ENCODE results near the gene PTPRG. TPM values are rescaled to one million over a fixed set of nuclear protein-coding genes. Genes with fewer than 3 reads are reported as not detected.

The PTPRG gene
- total RNA-seq, 1 experiment from 2014 or later = 0.74 TPM

DNA sequence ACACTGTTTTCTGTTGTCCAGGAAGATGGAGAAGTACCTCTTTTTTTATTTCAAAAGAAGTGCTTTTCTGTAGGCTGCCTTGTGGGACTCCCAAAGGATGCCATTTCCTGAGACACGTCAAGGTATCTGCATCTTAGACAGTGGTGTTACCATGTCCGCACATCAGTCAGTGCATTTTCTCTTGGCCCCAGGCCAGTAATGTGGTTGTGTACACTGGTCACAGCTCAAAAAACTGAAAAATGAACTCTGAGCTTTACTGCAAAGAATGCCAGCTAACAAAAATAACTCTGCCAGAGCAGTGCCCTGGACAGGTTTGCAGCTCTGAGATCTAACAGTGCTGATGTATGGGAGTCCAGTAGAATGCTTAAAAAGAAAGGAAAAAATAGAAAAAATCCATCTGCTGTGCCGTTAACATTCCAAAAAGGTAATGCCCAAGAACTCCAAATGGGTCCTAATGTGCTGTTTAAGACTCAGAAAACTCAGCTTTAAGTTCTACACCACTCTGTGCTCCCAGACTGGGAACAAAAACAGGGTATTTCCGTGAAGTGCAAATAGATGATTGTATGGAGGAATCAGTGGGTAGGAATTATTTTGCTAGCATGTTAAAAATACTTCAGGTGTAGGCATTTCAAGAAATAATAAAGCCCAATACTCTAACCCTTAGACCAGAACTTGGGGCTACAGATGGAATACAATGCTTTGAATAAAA, 496.1 kb downstream of the PTPRG start:
- intact Hi-C loops (cut with micrococcal nuclease; ENCODE audit: unreplicated experiment) = no loop called here
- in situ Hi-C loops (cut with HindIII; ENCODE audit: low pct_unique_long_range_greater_than_20kb, low sequenced_read_pairs) = no loop called here
- H3K4me1 ChIP-seq (ENCODE audit: control insufficient read depth, insufficient read depth, low read length) = no peaks in the 10 kb centered on the region
- no peaks in the 10 kb centered on the region for H3K27me3 ChIP-seq (ENCODE audit: control insufficient read depth, insufficient read depth, low read length)
- no peaks in the 10 kb centered on the region for H3K9me3 ChIP-seq (ENCODE audit: control insufficient read depth, insufficient read depth, low read depth, low read length)
- POLR2A ChIA-PET = no interaction called here
- CTCF ChIA-PET = no interaction called here
- DNase-seq (ENCODE audit: low read depth, low spot score) (no peak), ATAC-seq (no peak)
- TF ChIP-seq CTCF (IDR thresholded peaks at IDR 0.05) (no peak), REST (IDR thresholded peaks at IDR 0.05; ENCODE audit: insufficient read depth in 1 of 2, low read depth in 2 of 2, low read length in 1 of 2) (no peak), POLR2AphosphoS5 (IDR thresholded peaks at IDR 0.05; ENCODE audit: low read depth, low read length) (no peak), TCF7L2 (IDR thresholded peaks at IDR 0.05; ENCODE audit: low read depth, low read length) (no peak)
- H3K36me3 ChIP-seq (ENCODE audit: control insufficient read depth, insufficient read depth, low read length) = no peaks in the 10 kb centered on the region
- H3K27ac ChIP-seq (ENCODE audit: low read length) = no peak overlapping the region
- BruUV-seq (replicated peaks) = no TSS peak
- no peak overlapping the region for H3K4me3 ChIP-seq (ENCODE audit: low read depth in 2 of 2, low read length in 2 of 2)

DNA sequence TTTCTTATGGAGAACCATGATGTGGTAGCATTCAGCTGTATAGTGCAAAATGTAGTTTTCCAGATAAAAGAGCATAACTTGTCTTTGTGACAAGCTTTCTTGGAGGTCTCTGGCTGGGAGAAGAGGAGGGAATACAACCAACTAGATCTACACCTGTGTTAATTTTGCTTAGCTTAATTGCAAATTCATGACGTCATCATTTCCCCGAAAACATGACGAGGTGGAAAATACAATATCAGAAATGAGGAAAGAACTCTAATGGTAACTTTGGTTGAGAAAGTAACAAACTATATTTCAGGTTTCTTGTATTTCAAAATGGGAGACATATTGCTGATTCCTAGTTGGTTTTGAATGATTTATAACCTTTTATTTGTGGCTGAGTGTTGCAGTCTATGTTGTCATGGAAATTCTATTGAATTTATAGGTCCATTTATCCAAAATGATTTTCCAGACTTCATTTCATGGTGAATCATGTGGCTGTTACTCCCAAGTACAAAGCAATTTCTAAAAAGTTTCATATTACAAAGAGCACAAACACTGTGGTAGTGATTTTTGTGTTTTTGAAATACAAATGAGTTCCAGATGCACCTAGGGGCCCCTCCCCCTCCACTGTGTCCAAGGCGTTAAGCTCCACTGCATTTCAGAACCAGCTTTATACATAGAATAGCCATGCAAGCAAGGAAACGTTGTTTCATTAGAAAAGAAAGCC, 504.8 kb downstream of the PTPRG start:
- DNase-seq (ENCODE audit: low read depth, low spot score) (no peak), ATAC-seq (no peak)
- in situ Hi-C loops (cut with HindIII; ENCODE audit: low pct_unique_long_range_greater_than_20kb, low sequenced_read_pairs) (no loop called here), intact Hi-C loops (cut with micrococcal nuclease; ENCODE audit: unreplicated experiment) (no loop called here)
- H3K27me3 ChIP-seq (ENCODE audit: control insufficient read depth, insufficient read depth, low read length) = no peaks in the 10 kb centered on the region
- ChIA-PET CTCF (no interaction called here), POLR2A (interaction anchor here (0.7 kb wide), 1 partner anchor 348 kb away, joined by 14 read pairs; no protein-coding TSS in a partner anchor)
- no peak overlapping the region for H3K4me3 ChIP-seq (ENCODE audit: low read depth in 2 of 2, low read length in 2 of 2)
- TF ChIP-seq TCF7L2 (IDR thresholded peaks at IDR 0.05; ENCODE audit: low read depth, low read length) (no peak), CTCF (IDR thresholded peaks at IDR 0.05) (no peak), POLR2AphosphoS5 (IDR thresholded peaks at IDR 0.05; ENCODE audit: low read depth, low read length) (no peak), SIN3A (IDR thresholded peaks at IDR 0.05; ENCODE audit: borderline replicate concordance, insufficient read depth, low read depth, low read length) (no peak), REST (IDR thresholded peaks at IDR 0.05; ENCODE audit: insufficient read depth in 1 of 2, low read depth in 2 of 2, low read length in 1 of 2) (no peak)
- no peaks in the 10 kb centered on the region for H3K4me1 ChIP-seq (ENCODE audit: control insufficient read depth, insufficient read depth, low read length)
- no TSS peak for BruUV-seq (replicated peaks)
- no peaks in the 10 kb centered on the region for H3K9me3 ChIP-seq (ENCODE audit: control insufficient read depth, insufficient read depth, low read depth, low read length)
- H3K27ac ChIP-seq (ENCODE audit: low read length) = no peak overlapping the region
- no peaks in the 10 kb centered on the region for H3K36me3 ChIP-seq (ENCODE audit: control insufficient read depth, insufficient read depth, low read length)

Measured in Panc1 (cell line).